PFSK-1 (cell line): ENCODE data around the gene SHISAL1.

Source experiments
- POLR2AphosphoS5 ChIP-seq: IDR thresholded peaks from 2 replicates; pipeline ENCODE4 v1.6.1; 2012; ENCODE audit warnings: low read depth, mild to moderate bottlenecking, control low read depth, low read length, moderate library complexity
- SIN3A ChIP-seq: IDR thresholded peaks from 2 replicates; pipeline ENCODE4 v1.6.1; 2012; ENCODE audit warnings: mild to moderate bottlenecking, low read length, moderate library complexity, borderline replicate concordance; ENCODE audit not compliant: insufficient read depth
- TAF1 ChIP-seq: IDR thresholded peaks from 2 replicates; pipeline ENCODE4 v1.6.1; 2012; ENCODE audit warnings: low read length, control low read depth, borderline replicate concordance; ENCODE audit not compliant: insufficient read depth

GRCh38 chr22:44291674-44292360 lies 20.9 kb downstream of the SHISAL1 start:
- TF ChIP-seq POLR2AphosphoS5 (no peak), TAF1 (no peak), SIN3A (no peak)
